Muscle of arm (tissue), 12 donors: ENCODE data around the gene CBX6. TPM values are rescaled to one million over a fixed set of nuclear protein-coding genes. Genes with fewer than 3 reads are reported as not detected.
"Not testable (repeated sequence)": the region's sequence is repeated elsewhere in the genome, so short reads cannot be mapped to it uniquely, and the experiment has no call there.

ENCODE experiments used
- DNase-seq: peaks from one replicate; pipeline ENCODE4 v3.0.0-alpha.2; 2013
- polyA plus RNA-seq, 12 donors: library from polyadenylated mRNA; unstranded; fragments of 120-200 nt; gene quantifications; one replicate each; pipeline ENCODE4 v1.2.1, GENCODE V29; 2013; ENCODE audit not compliant: insufficient read length in 12 of 12

Gene CBX6
- polyA plus RNA-seq, 12 donors = 18.8 to 226 (median 30.1) TPM

GRCh38 chr22:38862375-38863329, 9.4 kb downstream of the CBX6 start:
- no peak for DNase-seq

GRCh38 chr22:38861927-38862326, 10.1 kb downstream of the CBX6 start:
- no peak for DNase-seq

- no peak for DNase-seq
These were observed 10.7 kb downstream of the CBX6 start for GRCh38 chr22:38861170-38861876.

GRCh38 chr22:38860283-38861169, 11.5 kb downstream of the CBX6 start:
- no peak for DNase-seq

GRCh38 chr22:38859581-38860282, 12.3 kb downstream of the CBX6 start:
- no peak for DNase-seq

GRCh38 chr22:38858492-38858891, 13.5 kb downstream of the CBX6 start:
- no peak for DNase-seq

GRCh38 chr22:38854476-38854875, 17.5 kb downstream of the CBX6 start:
- DNase-seq = not testable (repeated sequence)

GRCh38 chr22:38853883-38854282, 18.1 kb downstream of the CBX6 start:
- DNase-seq = not testable (repeated sequence)

- DNase-seq = no peak
These were observed 18.8 kb downstream of the CBX6 start for GRCh38 chr22:38853196-38853651.

GRCh38 chr22:38852522-38852921, 19.5 kb downstream of the CBX6 start:
- no peak for DNase-seq

GRCh38 chr22:38850941-38851849, 20.8 kb downstream of the CBX6 start:
- no peak for DNase-seq

GRCh38 chr22:38850399-38850798, 21.6 kb downstream of the CBX6 start:
- DNase-seq = no peak

- peak; percentile 25 for DNase-seq
These were observed 22.2 kb downstream of the CBX6 start for GRCh38 chr22:38849811-38850210.

- DNase-seq = no peak
These were observed 25.6 kb downstream of the CBX6 start for GRCh38 chr22:38846412-38846811.

GRCh38 chr22:38845004-38845740, 26.8 kb downstream of the CBX6 start:
- DNase-seq = no peak

- DNase-seq = no peak
These were observed 27.6 kb downstream of the CBX6 start for GRCh38 chr22:38844315-38845003.

GRCh38 chr22:38843657-38844314, 28.2 kb downstream of the CBX6 start, which contains the start of gene NPTXR:
Gene NPTXR, minus strand, starts transcription at chr22:38844028.
- DNase-seq = peak; percentile 48

- DNase-seq = peak; percentile 76
These were observed 28.8 kb downstream of the CBX6 start for GRCh38 chr22:38843201-38843656.
